ENCODE data around the gene TEKTIP1. TPM values are rescaled to one million over a fixed set of nuclear protein-coding genes. Genes with fewer than 3 reads are reported as not detected.

Gene TEKTIP1
- total RNA-seq, 1 donor from 2014 or later, result not detected

DNA sequence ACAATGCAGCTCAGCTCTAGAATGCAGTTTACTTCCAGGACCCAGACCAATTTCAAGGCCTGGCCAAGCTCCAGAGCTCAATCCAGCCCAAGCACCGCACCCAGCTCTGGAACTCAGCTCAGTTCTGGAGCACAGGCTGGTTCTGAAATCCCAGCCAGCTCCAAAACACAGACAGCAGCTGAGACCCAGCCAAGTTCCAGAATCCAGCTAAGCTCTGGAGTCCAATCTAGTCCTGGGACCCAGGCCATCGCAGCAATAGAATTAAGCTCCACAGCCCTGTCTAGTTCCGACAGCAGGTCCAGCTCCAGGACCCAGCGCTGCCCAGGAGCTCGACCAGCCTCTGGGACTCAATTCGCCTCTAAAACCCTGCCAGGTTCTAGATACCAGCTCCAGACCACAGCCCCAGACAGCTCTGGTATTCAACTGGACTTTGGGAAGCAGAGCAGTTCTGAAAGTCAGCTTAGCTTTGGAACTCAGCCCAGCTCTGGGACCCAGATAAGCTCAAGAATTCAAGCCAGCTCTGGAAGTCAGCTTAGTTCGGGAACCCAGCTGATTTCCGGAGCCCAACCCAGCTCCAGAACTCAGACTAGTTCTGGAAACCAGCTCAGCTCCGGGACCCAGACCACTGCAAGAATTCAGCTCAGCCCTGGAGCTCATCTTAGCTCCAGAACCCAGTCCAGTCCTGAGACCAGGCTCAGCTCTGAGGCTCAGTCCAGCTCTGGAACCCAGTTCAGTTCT, 53.1 kb downstream of the TEKTIP1 start:
- no peak for DNase-seq (ENCODE audit: low read depth)
- H3K4me3 ChIP-seq (ENCODE audit: low read depth, low read length), result no peak overlapping the region
- TF ChIP-seq, protein P1, sequence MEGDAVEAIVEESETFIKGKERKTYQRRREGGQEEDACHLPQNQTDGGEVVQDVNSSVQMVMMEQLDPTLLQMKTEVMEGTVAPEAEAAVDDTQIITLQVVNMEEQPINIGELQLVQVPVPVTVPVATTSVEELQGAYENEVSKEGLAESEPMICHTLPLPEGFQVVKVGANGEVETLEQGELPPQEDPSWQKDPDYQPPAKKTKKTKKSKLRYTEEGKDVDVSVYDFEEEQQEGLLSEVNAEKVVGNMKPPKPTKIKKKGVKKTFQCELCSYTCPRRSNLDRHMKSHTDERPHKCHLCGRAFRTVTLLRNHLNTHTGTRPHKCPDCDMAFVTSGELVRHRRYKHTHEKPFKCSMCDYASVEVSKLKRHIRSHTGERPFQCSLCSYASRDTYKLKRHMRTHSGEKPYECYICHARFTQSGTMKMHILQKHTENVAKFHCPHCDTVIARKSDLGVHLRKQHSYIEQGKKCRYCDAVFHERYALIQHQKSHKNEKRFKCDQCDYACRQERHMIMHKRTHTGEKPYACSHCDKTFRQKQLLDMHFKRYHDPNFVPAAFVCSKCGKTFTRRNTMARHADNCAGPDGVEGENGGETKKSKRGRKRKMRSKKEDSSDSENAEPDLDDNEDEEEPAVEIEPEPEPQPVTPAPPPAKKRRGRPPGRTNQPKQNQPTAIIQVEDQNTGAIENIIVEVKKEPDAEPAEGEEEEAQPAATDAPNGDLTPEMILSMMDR (conservative IDR thresholded peaks at IDR 0.05; ENCODE audit: low read depth, low read length), result no peak

DNA sequence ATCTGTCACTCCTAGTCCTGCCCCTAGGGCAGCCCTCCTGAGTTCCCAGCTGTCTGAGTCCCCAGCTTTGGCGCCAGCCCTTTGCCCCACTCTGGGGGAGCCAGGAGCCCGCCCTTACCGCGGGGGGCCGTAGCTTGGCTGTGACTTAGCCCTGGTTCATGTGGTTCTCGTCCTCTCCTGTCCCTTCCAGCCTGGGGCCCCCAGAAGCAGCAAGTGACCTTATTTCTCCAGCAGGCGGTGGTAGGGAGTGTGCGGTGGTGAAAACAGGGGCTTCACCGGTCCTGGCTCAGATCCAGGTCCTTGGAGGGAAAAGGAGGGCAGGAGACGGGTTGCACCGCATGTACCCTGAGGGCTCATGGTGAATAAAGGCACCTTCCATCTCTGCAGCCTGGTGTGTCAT, 54.2 kb downstream of the TEKTIP1 start:
- no peak overlapping the region for H3K4me3 ChIP-seq (ENCODE audit: low read depth, low read length)
- no peak for DNase-seq (ENCODE audit: low read depth)
- TF ChIP-seq, protein P1 (conservative IDR thresholded peaks at IDR 0.05; ENCODE audit: low read depth, low read length), result no peak

Other genes starting within 250 kb of the TEKTIP1 start
- 16.8 and 31.2 TPM in 2 replicates for gene NFIC, start 172.6 kb upstream of the TEKTIP1 start, total RNA-seq
- gene SMIM24, start 58.6 kb upstream of the TEKTIP1 start, total RNA-seq, result 1.4 and 2.5 TPM in 2 replicates
- 1.0 TPM in 1 of 2 replicates, not detected in the other for gene SMIM44, start 55.7 kb upstream of the TEKTIP1 start, total RNA-seq
- gene DOHH, start 38.5 kb upstream of the TEKTIP1 start, total RNA-seq, result 28.1 and 36.7 TPM in 2 replicates
- 53.9 and 70.2 TPM in 2 replicates for gene FZR1, start 32.9 kb upstream of the TEKTIP1 start, total RNA-seq
- gene MFSD12, start 18.4 kb downstream of the TEKTIP1 start, total RNA-seq, result 238 and 260 TPM in 2 replicates
- 125 and 135 TPM in 2 replicates for gene HMG20B, start 33.8 kb downstream of the TEKTIP1 start, total RNA-seq
- gene GIPC3, start 46.3 kb downstream of the TEKTIP1 start, total RNA-seq, result not detected in 2 replicates
- 0.17 and 0.51 TPM in 2 replicates for gene TBXA2R, start 67.7 kb downstream of the TEKTIP1 start, total RNA-seq
- 35.0 and 38.9 TPM in 2 replicates for gene CACTIN, start 87.6 kb downstream of the TEKTIP1 start, total RNA-seq
- 11.7 and 20.4 TPM in 2 replicates for gene PIP5K1C, start 161.3 kb downstream of the TEKTIP1 start, total RNA-seq
- gene TJP3, start 169.2 kb downstream of the TEKTIP1 start, total RNA-seq, result 1.9 and 3.8 TPM in 2 replicates
- gene APBA3, start 222.5 kb downstream of the TEKTIP1 start, total RNA-seq, result 24.6 and 25.8 TPM in 2 replicates
- gene MRPL54, start 223.5 kb downstream of the TEKTIP1 start, total RNA-seq, result 102 and 105 TPM in 2 replicates
- gene RAX2, start 233.1 kb downstream of the TEKTIP1 start, total RNA-seq, result not detected in 2 replicates
- gene MATK, start 247.2 kb downstream of the TEKTIP1 start, total RNA-seq, result 0.29 TPM in 1 of 2 replicates, not detected in the other

All from epithelial cell of proximal tubule (primary cell).